Esophagus muscularis mucosa (tissue), 4 donors: Measurements from ENCODE around the gene RND3. TPM values are rescaled to one million over a fixed set of nuclear protein-coding genes. Genes with fewer than 3 reads are reported as not detected.

Experiments used
- DNase-seq: peaks from one replicate; pipeline ENCODE4 v3.0.0-alpha.2; 2017; ENCODE audit errors: extremely low spot score
- H3K27ac ChIP-seq, 4 donors: fragments of 200-600 bp; sonication (generic); replicated peaks in 1 of 4; 1 replicate in 3 of 4; 2 replicates in 1 of 4; pipeline ENCODE4 v1.5.1; 2016 to 2019; ENCODE audit warnings: mild to moderate bottlenecking in 1 of 4
- H3K27me3 ChIP-seq, 4 donors: fragments of 200-600 bp; sonication (generic); one replicate each; pipeline versions ENCODE4 v1.5.1 to v1.6.0; 2016 to 2019
- H3K36me3 ChIP-seq, 4 donors: fragments of 200-600 bp; sonication (generic); one replicate each; pipeline ENCODE4 v1.5.1; 2016 to 2019
- H3K4me1 ChIP-seq, 4 donors: fragments of 200-600 bp; sonication (generic); one replicate each; pipeline ENCODE4 v1.5.1; 2016 to 2019
- H3K4me3 ChIP-seq, 4 donors: fragments of 200-600 bp; sonication (generic); 1 replicate in 2 of 4; 2 replicates in 2 of 4; pipeline ENCODE4 v1.5.1; 2016 to 2019; ENCODE audit warnings: mild to moderate bottlenecking in 4 of 4, moderate library complexity in 1 of 4
- H3K9me3 ChIP-seq, 4 donors: fragments of 200-600 bp; sonication (generic); 1 replicate in 3 of 4; 2 replicates in 1 of 4; pipeline ENCODE4 v1.5.1; 2016 to 2019
- CTCF ChIP-seq, 3 experiments: fragments of 200-600 bp in 2 of 3; fragments of 450-650 bp in 1 of 3; sonication (generic) in 2 of 3; IDR thresholded peaks; one replicate each; pipeline ENCODE4 v1.5.1; 2017 to 2019; ENCODE audit warnings: antibody characterized with exemption in 3 of 3, mild to moderate bottlenecking in 2 of 3, moderate library complexity in 1 of 3
- EP300 ChIP-seq: sonication (generic); formaldehyde crosslinking; IDR thresholded peaks from one replicate; pipeline ENCODE4 v1.6.1; 2017; ENCODE audit warnings: antibody characterized with exemption
- POLR2A ChIP-seq: fragments of 450-650 bp; IDR thresholded peaks from one replicate; pipeline ENCODE4 v1.6.1; 2017; ENCODE audit warnings: antibody characterized with exemption, moderate library complexity, mild to moderate bottlenecking, low read depth
- POLR2AphosphoS5 ChIP-seq, 2 donors: sonication (generic); formaldehyde crosslinking; IDR thresholded peaks; one replicate each; pipeline ENCODE4 v1.6.1; 2017; ENCODE audit warnings: antibody characterized with exemption in 2 of 2
- WGBS: methylation state at CpG from one replicate; pipeline ENCODE4 v1.1.5; 2018; 5-methylcytosine and 5-hydroxymethylcytosine counted together
- intact Hi-C: fragments of 100-400 bp; cut with DNase I; formaldehyde crosslinking; loops from one replicate; pipeline ENCODE4 v1.15.1; 2023
- total RNA-seq, 4 donors: library from RNA; depleted of rRNA; stranded (reverse); fragments of >200 nt; gene quantifications; one replicate each; pipeline versions ENCODE4 v1.1.0 to v1.2.1, GENCODE V29; 2016

The RND3 gene
- total RNA-seq, 4 donors from 2014 or later: 39.6 to 219 (median 73.5) TPM

- no peaks in the 10 kb centered on the region for H3K9me3 ChIP-seq
- no peaks in the 10 kb centered on the region for H3K27me3 ChIP-seq
- intact Hi-C loops: no loop called here
- H3K36me3 ChIP-seq: no peaks in the 10 kb centered on the region
- H3K4me1 ChIP-seq: no peaks in the 10 kb centered on the region
- WGBS: 89% methylated on average over 2 of the region's 2 CpGs
- DNase-seq: no peak
- H3K27ac ChIP-seq: no peak overlapping the region
- no peak overlapping the region for H3K4me3 ChIP-seq
- TF ChIP-seq EP300: no peak
- TF ChIP-seq POLR2A: no peak
- no peak for TF ChIP-seq POLR2AphosphoS5 (IDR thresholded peaks at IDR 0.05)
- no peak for TF ChIP-seq CTCF (IDR thresholded peaks at IDR 0.05)
Observed at GRCh38 chr2:150491430-150491829, 4.0 kb upstream of the RND3 start.

GRCh38 chr2:150490466-150490865, 3.0 kb upstream of the RND3 start:
- Histone ChIP-seq H3K36me3 (no peaks in the 10 kb centered on the region), H3K4me3 (no peak overlapping the region), H3K27ac (no peak overlapping the region), H3K27me3 (no peaks in the 10 kb centered on the region), H3K4me1 (no peaks in the 10 kb centered on the region), H3K9me3 (no peaks in the 10 kb centered on the region)
- TF ChIP-seq CTCF (IDR thresholded peaks at IDR 0.05): no peak
- no peak for TF ChIP-seq POLR2AphosphoS5 (IDR thresholded peaks at IDR 0.05)
- TF ChIP-seq EP300: no peak
- TF ChIP-seq POLR2A: no peak
- no peak for DNase-seq
- intact Hi-C loops: no loop called here
- 87% methylated on average over 6 of the region's 6 CpGs for WGBS

- intact Hi-C loops: loop anchor here (5.0 kb wide), 2 partner anchors 125 to 890 kb away; no protein-coding TSS in a partner anchor
Observed at GRCh38 chr2:150486539-150487484, 655 bp downstream of the RND3 start.

GRCh38 chr2:150485871-150486538, 1.5 kb downstream of the RND3 start:
- DNase-seq: no peak

More at GRCh38 chr2:150486539-150487484, 655 bp downstream of the RND3 start:
- Histone ChIP-seq H3K4me1 (peaks cover 30 to 32% (median 31%) of the 10 kb centered on the region in 4 donors), H3K36me3 (no peaks in the 10 kb centered on the region), H3K27me3 (no peaks in the 10 kb centered on the region), H3K27ac (peak overlapping the region; percentile 95 to 98 (median 96)), H3K9me3 (no peaks in the 10 kb centered on the region), H3K4me3 (peak overlapping the region; percentile 79 to 88 (median 85))
- TF ChIP-seq POLR2AphosphoS5 (IDR thresholded peaks at IDR 0.05) (no peak), CTCF (IDR thresholded peaks at IDR 0.05) (no peak)
- DNase-seq: no peak
- under 1% methylated on average over 45 of the region's 45 CpGs for WGBS

More at GRCh38 chr2:150485871-150486538, 1.5 kb downstream of the RND3 start:
- intact Hi-C loops: loop anchor here (5.0 kb wide), 2 partner anchors 126 to 889 kb away; no protein-coding TSS in a partner anchor
- Histone ChIP-seq H3K4me3 (peak overlapping the region; percentile 79 to 88 (median 85)), H3K4me1 (peaks cover 38 to 40% (median 39%) of the 10 kb centered on the region in 4 donors), H3K27me3 (no peaks in the 10 kb centered on the region), H3K9me3 (no peaks in the 10 kb centered on the region), H3K36me3 (no peaks in the 10 kb centered on the region), H3K27ac (peak overlapping the region; percentile 95 to 98 (median 96))
- 1% methylated on average over 30 of the region's 62 CpGs for WGBS
- TF ChIP-seq POLR2AphosphoS5 (IDR thresholded peaks at IDR 0.05) (peak; percentile 76 to 87), POLR2A (peak; percentile 60), EP300 (no peak), CTCF (IDR thresholded peaks at IDR 0.05) (no peak)
